CD14-positive monocyte (primary cell): ENCODE data around the gene C1QTNF1. TPM values are rescaled to one million over a fixed set of nuclear protein-coding genes. Genes with fewer than 3 reads are reported as not detected.

Experiments
- DNase-seq, 3 donors: peaks; one replicate each; pipeline ENCODE4 v3.0.0-alpha.2; 2011 to 2022
- H2AFZ ChIP-seq: 2 replicates; pipeline ENCODE4 v1.6.0; 2012; ENCODE audit warnings: mild to moderate bottlenecking, low read depth, low read length, inconsistent platforms; ENCODE audit not compliant: insufficient read depth, poor library complexity, severe bottlenecking
- H3K27ac ChIP-seq, 2 donors: 1 replicate in 1 of 2; 2 replicates in 1 of 2; pipeline ENCODE4 v1.5.1; 2012 to 2013; ENCODE audit warnings: low read length in 2 of 2, control low read depth in 1 of 2, inconsistent platforms in 1 of 2, low read depth in 1 of 2, mild to moderate bottlenecking in 1 of 2
- H3K27me3 ChIP-seq, 2 donors: one replicate each; pipeline versions ENCODE4 v1.6.0 to v1.6.1; 2011 to 2013; ENCODE audit warnings: low read length in 2 of 2; ENCODE audit not compliant: control insufficient read depth in 2 of 2, insufficient read depth in 2 of 2
- H3K36me3 ChIP-seq, 2 donors: replicated peaks in 1 of 2; 1 replicate in 1 of 2; 2 replicates in 1 of 2; pipeline versions ENCODE4 v1.5.1 to v1.6.1; 2012 to 2013; ENCODE audit warnings: low read length in 2 of 2, control low read depth in 1 of 2, inconsistent platforms in 1 of 2, mild to moderate bottlenecking in 1 of 2; ENCODE audit not compliant: insufficient read depth in 2 of 2, control insufficient read depth in 1 of 2
- H3K4me1 ChIP-seq, 2 donors: 1 replicate in 1 of 2; 2 replicates in 1 of 2; pipeline versions ENCODE4 v1.5.1 to v1.6.1; 2012 to 2013; ENCODE audit warnings: low read length in 2 of 2, control low read depth in 1 of 2, inconsistent platforms in 1 of 2, mild to moderate bottlenecking in 1 of 2, moderate library complexity in 1 of 2; ENCODE audit not compliant: insufficient read depth in 2 of 2, control insufficient read depth in 1 of 2
- H3K4me2 ChIP-seq: replicated peaks from 2 replicates; pipeline ENCODE3; 2012; ENCODE audit warnings: low read length, moderate library complexity, mild to moderate bottlenecking; ENCODE audit not compliant: poor library complexity, severe bottlenecking; ENCODE audit errors: extremely low read depth
- H3K4me3 ChIP-seq, 3 experiments: fragments of 200-600 bp in 1 of 3; sonication (generic) in 1 of 3; replicated peaks in 1 of 3; 1 replicate in 2 of 3; 2 replicates in 1 of 3; pipeline ENCODE4 v1.5.1; 2011 to 2013; ENCODE audit warnings: low read length in 3 of 3, mild to moderate bottlenecking in 3 of 3, control low read depth in 2 of 3, low read depth in 2 of 3, inconsistent platforms in 1 of 3, moderate library complexity in 1 of 3
- H3K79me2 ChIP-seq: 2 replicates; pipeline ENCODE4 v1.6.0; 2012; ENCODE audit warnings: mild to moderate bottlenecking, control low read depth, inconsistent platforms, low read length, moderate library complexity; ENCODE audit not compliant: insufficient read depth
- H3K9ac ChIP-seq: 2 replicates; pipeline ENCODE4 v1.6.0; 2017; ENCODE audit warnings: low read length, mild to moderate bottlenecking; ENCODE audit not compliant: insufficient read depth, poor library complexity, severe bottlenecking
- H3K9me3 ChIP-seq, 2 donors: replicated peaks in 1 of 2; 1 replicate in 1 of 2; 2 replicates in 1 of 2; pipeline versions ENCODE4 v1.5.1 to v1.6.1; 2012 to 2013; ENCODE audit warnings: low read length in 2 of 2, control low read depth in 1 of 2; ENCODE audit not compliant: control insufficient read depth in 1 of 2, insufficient read depth in 1 of 2
- H4K20me1 ChIP-seq: 2 replicates; pipeline ENCODE4 v1.6.0; 2012; ENCODE audit warnings: mild to moderate bottlenecking, low read length, control low read depth, moderate library complexity; ENCODE audit not compliant: insufficient read depth
- H3K27ac Mint-ChIP-seq, 7 donors: one replicate each; pipeline ENCODE4 v1.8.0; 2020; ENCODE audit warnings: mild to moderate bottlenecking in 7 of 7, mixed read lengths in 7 of 7, moderate library complexity in 6 of 7, inconsistent platforms in 2 of 7
- H3K27me3 Mint-ChIP-seq, 3 donors: one replicate each; pipeline ENCODE4 v1.8.0; 2021 to 2022; ENCODE audit warnings: low read depth in 3 of 3, mild to moderate bottlenecking in 3 of 3, mixed read lengths in 3 of 3, moderate library complexity in 3 of 3, inconsistent platforms in 1 of 3
- H3K36me3 Mint-ChIP-seq, 2 donors: one replicate each; pipeline ENCODE4 v1.8.0; 2020; ENCODE audit warnings: mixed read lengths in 2 of 2, inconsistent platforms in 1 of 2, mild to moderate bottlenecking in 1 of 2
- H3K4me1 Mint-ChIP-seq: one replicate; pipeline ENCODE4 v1.8.0; 2020; ENCODE audit warnings: mild to moderate bottlenecking, mixed read lengths
- H3K4me3 Mint-ChIP-seq, 2 donors: one replicate each; pipeline ENCODE4 v1.8.0; 2020; ENCODE audit warnings: mild to moderate bottlenecking in 2 of 2, mixed read lengths in 2 of 2, moderate library complexity in 1 of 2
- H3K9me3 Mint-ChIP-seq, 7 donors: one replicate each; pipeline ENCODE4 v1.8.0; 2020 to 2022; ENCODE audit warnings: mixed read lengths in 7 of 7, mild to moderate bottlenecking in 6 of 7, moderate library complexity in 6 of 7, inconsistent platforms in 2 of 7
- WGBS: methylation state at CpG from one replicate; pipeline ENCODE4 v1.1.5; 2013; ENCODE audit warnings: missing lambda C conversion rate; ENCODE audit not compliant: insufficient coverage; 5-methylcytosine and 5-hydroxymethylcytosine counted together
- intact Hi-C, 2 donors: fragments of 100-400 bp; cut with micrococcal nuclease; formaldehyde crosslinking; loops; one replicate each; pipeline versions ENCODE4 v1.15.0 to v1.15.1; 2023
- polyA plus RNA-seq, 3 donors: library from polyadenylated mRNA; depleted of rRNA in 1 of 3; unstranded in 2 of 3; stranded (reverse) in 1 of 3; fragments of 300-500 nt in 2 of 3; fragments of >200 nt in 1 of 3; fragmentation: Illumina TruSeq in 2 of 3; gene quantifications; 1 replicate in 2 of 3; 2 replicates in 1 of 3; pipeline ENCODE4 v1.2.3, GENCODE V29; 2012 to 2021
- TF ChIP-seq, protein P1 (sequence below): fragments of 200-600 bp; IDR thresholded peaks from one replicate; pipeline ENCODE4 v1.8.0; 2022; ENCODE audit warnings: antibody characterized with exemption, mild to moderate bottlenecking

Gene C1QTNF1
- polyA plus RNA-seq, 3 donors: not detected

DNA sequence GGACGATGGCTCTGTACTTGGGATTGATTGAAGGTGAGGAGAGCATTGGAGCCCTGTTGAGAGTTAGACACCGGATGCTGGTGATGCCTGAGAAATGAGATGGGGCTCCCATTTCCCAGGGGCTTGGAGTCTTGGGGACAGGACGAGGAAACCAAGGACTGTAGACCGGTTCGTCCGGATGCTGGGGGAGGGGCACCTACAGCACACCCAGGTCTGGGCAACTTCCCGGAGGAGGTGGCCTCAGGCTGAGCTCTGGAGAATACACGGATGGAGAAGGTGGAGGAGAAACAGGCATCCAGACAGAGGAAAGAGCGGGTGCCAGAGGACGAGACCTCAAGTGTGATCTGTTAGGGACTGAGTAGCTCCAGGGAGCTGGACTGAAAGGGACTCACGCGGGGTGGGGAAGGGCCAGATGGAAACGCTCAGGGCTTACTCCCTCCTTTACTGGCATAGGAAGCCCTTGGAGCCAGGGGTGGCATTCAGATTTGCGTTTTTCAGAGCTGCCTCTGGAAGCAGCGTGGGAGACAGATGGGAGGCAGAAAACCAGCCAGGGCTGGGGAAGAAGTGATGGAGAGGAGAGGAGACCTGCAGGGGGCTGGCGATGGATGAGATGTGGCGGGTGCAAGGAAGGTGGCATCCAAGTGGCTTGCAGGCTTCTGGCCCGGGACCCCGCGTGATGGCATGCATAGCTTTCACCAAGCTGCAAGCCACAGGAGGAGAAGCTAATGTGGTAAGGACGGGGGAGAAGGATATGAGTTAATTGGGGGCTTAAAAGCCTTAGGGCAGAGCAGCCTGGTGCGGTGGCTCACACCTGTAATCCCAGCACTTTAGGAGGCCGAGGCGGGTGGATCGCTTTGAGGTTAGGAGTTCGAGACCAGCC, 8.3 kb downstream of the C1QTNF1 start:
- Mint-ChIP-seq H3K4me1 (peaks cover 14% of the 10 kb centered on the region), H3K4me3 (peak overlapping the region in 1 of 2 donors; percentile 31), H3K36me3 (no peaks in the 10 kb centered on the region), H3K27ac (no peak overlapping the region), H3K9me3 (peaks cover 0 to 3% (median 0%) of the 10 kb centered on the region in 7 donors), H3K27me3 (peaks cover 57 to 80% (median 60%) of the 10 kb centered on the region in 3 donors)
- no peak overlapping the region for H2AFZ ChIP-seq
- H3K4me2 ChIP-seq: no peak overlapping the region
- no peaks in the 10 kb centered on the region for H3K9me3 ChIP-seq
- no peak overlapping the region for H3K9ac ChIP-seq
- intact Hi-C loops: no loop called here
- no peak overlapping the region for H3K27ac ChIP-seq
- WGBS: 96% methylated on average over 16 of the region's 26 CpGs
- TF ChIP-seq, protein P1, sequence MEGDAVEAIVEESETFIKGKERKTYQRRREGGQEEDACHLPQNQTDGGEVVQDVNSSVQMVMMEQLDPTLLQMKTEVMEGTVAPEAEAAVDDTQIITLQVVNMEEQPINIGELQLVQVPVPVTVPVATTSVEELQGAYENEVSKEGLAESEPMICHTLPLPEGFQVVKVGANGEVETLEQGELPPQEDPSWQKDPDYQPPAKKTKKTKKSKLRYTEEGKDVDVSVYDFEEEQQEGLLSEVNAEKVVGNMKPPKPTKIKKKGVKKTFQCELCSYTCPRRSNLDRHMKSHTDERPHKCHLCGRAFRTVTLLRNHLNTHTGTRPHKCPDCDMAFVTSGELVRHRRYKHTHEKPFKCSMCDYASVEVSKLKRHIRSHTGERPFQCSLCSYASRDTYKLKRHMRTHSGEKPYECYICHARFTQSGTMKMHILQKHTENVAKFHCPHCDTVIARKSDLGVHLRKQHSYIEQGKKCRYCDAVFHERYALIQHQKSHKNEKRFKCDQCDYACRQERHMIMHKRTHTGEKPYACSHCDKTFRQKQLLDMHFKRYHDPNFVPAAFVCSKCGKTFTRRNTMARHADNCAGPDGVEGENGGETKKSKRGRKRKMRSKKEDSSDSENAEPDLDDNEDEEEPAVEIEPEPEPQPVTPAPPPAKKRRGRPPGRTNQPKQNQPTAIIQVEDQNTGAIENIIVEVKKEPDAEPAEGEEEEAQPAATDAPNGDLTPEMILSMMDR: no peak
- DNase-seq: no peak
- H4K20me1 ChIP-seq: no peaks in the 10 kb centered on the region
- peaks cover 14 to 16% of the 10 kb centered on the region in 2 donors for H3K4me1 ChIP-seq
- no peaks in the 10 kb centered on the region for H3K36me3 ChIP-seq
- H3K4me3 ChIP-seq: no peak overlapping the region
- H3K79me2 ChIP-seq: no peaks in the 10 kb centered on the region
- peaks cover 0 to 33% of the 10 kb centered on the region in 2 donors for H3K27me3 ChIP-seq

GRCh38 chr17:79033046-79033616, 9.2 kb downstream of the C1QTNF1 start:
- H3K27me3 Mint-ChIP-seq: peaks cover 50 to 75% (median 51%) of the 10 kb centered on the region in 3 donors

More at GRCh38 chr17:79033046-79033616, 9.2 kb downstream of the C1QTNF1 start:
- TF ChIP-seq, protein P1: no peak
- H3K4me1 Mint-ChIP-seq: peaks cover 14% of the 10 kb centered on the region
- Histone ChIP-seq H3K36me3 (no peaks in the 10 kb centered on the region), H3K9ac (no peak overlapping the region), H3K4me1 (peaks cover 14 to 16% of the 10 kb centered on the region in 2 donors), H3K4me3 (no peak overlapping the region), H3K27ac (no peak overlapping the region), H3K4me2 (no peak overlapping the region), H3K27me3 (peaks cover 0 to 26% of the 10 kb centered on the region in 2 donors), H3K9me3 (no peaks in the 10 kb centered on the region), H4K20me1 (no peaks in the 10 kb centered on the region), H3K79me2 (no peaks in the 10 kb centered on the region), H2AFZ (no peak overlapping the region)
- peak overlapping the region in 1 of 2 donors; percentile 39 for H3K4me3 Mint-ChIP-seq
- DNase-seq: no peak
- H3K27ac Mint-ChIP-seq: peak overlapping the region in 1 of 7 donors; percentile 61
- intact Hi-C loops: no loop called here
- peaks cover 0 to 3% (median 0%) of the 10 kb centered on the region in 7 donors for H3K9me3 Mint-ChIP-seq
- H3K36me3 Mint-ChIP-seq: no peaks in the 10 kb centered on the region
- WGBS: 91% methylated on average over 8 of the region's 9 CpGs
